Ishikawa (cell line): ENCODE data around the gene GLT8D1.

ENCODE experiments used
- CEBPB ChIP-seq: IDR thresholded peaks from 2 replicates; pipeline ENCODE4 v1.6.1; 2012
- CREB1 ChIP-seq: IDR thresholded peaks from 2 replicates; pipeline ENCODE4 v1.6.1; 2012; ENCODE audit warnings: low read depth
- EGR1 ChIP-seq: IDR thresholded peaks from 2 replicates; pipeline ENCODE4 v1.6.1; 2012
- EP300 ChIP-seq: IDR thresholded peaks from 2 replicates; pipeline ENCODE4 v1.6.1; 2012; ENCODE audit warnings: borderline replicate concordance
- FOXM1 ChIP-seq: IDR thresholded peaks from 2 replicates; pipeline ENCODE4 v1.6.1; 2012; ENCODE audit warnings: low read depth, borderline replicate concordance
- MAX ChIP-seq: IDR thresholded peaks from 2 replicates; pipeline ENCODE4 v1.6.1; 2012
- NFIC ChIP-seq: IDR thresholded peaks from 2 replicates; pipeline ENCODE4 v1.6.1; 2012
- RAD21 ChIP-seq: IDR thresholded peaks from 2 replicates; pipeline ENCODE4 v1.6.1; 2012; ENCODE audit warnings: low read depth
- REST ChIP-seq: IDR thresholded peaks from 2 replicates; pipeline ENCODE4 v1.6.1; 2012; ENCODE audit warnings: low read depth, mild to moderate bottlenecking
- TAF1 ChIP-seq: IDR thresholded peaks from 2 replicates; pipeline ENCODE4 v1.6.1; 2012; ENCODE audit warnings: low read depth, mild to moderate bottlenecking
- TCF12 ChIP-seq: IDR thresholded peaks from 2 replicates; pipeline ENCODE4 v1.6.1; 2012; ENCODE audit warnings: low read depth
- TEAD4 ChIP-seq: IDR thresholded peaks from 2 replicates; pipeline ENCODE4 v1.6.1; 2012
- USF1 ChIP-seq: IDR thresholded peaks from 2 replicates; pipeline ENCODE4 v1.6.1; 2012
- YY1 ChIP-seq: IDR thresholded peaks from 2 replicates; pipeline ENCODE4 v1.6.1; 2012; ENCODE audit warnings: low read depth
- ZBTB7A ChIP-seq: IDR thresholded peaks from 2 replicates; pipeline ENCODE4 v1.6.1; 2012; ENCODE audit warnings: low read depth

Gene GLT8D1

GRCh38 chr3:52705688-52706686 is at the start of gene GLT8D1, which contains the start of gene SPCS1:
GLT8D1 (minus strand) TSS chr3:52705791; CDS start chr3:52700460, 5,331 bp downstream.
SPCS1 (plus strand) TSS chr3:52706106; CDS start chr3:52706247, 141 bp downstream.
- TF ChIP-seq RAD21 = no peak
- no peak for TF ChIP-seq TCF12
- peak; percentile 84 for TF ChIP-seq NFIC
- peak; percentile 81 for TF ChIP-seq TAF1
- TF ChIP-seq MAX = peak; percentile 77
- no peak for TF ChIP-seq FOXM1
- TF ChIP-seq USF1 = peak; percentile 5; the same call in 1 of the 2 replicates
- peak; percentile 61 for TF ChIP-seq EGR1
- peak; percentile 94 for TF ChIP-seq YY1
- TF ChIP-seq CREB1 = peak; percentile 38; the same call in 1 of the 2 replicates
- no peak for TF ChIP-seq CEBPB

- TF ChIP-seq ZBTB7A = no peak
- no peak for TF ChIP-seq EP300
- TF ChIP-seq REST = no peak
- TF ChIP-seq MAX = no peak
- no peak for TF ChIP-seq CREB1
- TF ChIP-seq EGR1 = no peak
- TF ChIP-seq FOXM1 = no peak
- TF ChIP-seq TEAD4 = no peak
- no peak for TF ChIP-seq CEBPB
- no peak for TF ChIP-seq YY1
Observed at GRCh38 chr3:52754373-52754772, 48.8 kb upstream of the GLT8D1 start.

- TF ChIP-seq REST (no peak), ZBTB7A (no peak), FOXM1 (no peak), USF1 (no peak), TAF1 (no peak)
Observed at GRCh38 chr3:52752045-52752660, 46.6 kb upstream of the GLT8D1 start.

GRCh38 chr3:52743721-52744120 is 38.1 kb upstream of the GLT8D1 start:
- no peak for TF ChIP-seq RAD21

GRCh38 chr3:52743152-52743551 is 37.6 kb upstream of the GLT8D1 start:
- TF ChIP-seq USF1 (no peak), MAX (no peak)
